Vagina (tissue), 2 donors: Measurements from ENCODE around the gene GFAP. TPM values are rescaled to one million over a fixed set of nuclear protein-coding genes. Genes with fewer than 3 reads are reported as not detected.

Source experiments
- DNase-seq, 2 donors: peaks; one replicate each; pipeline ENCODE4 v3.0.0-alpha.2; 2017; ENCODE audit errors: extremely low spot score in 2 of 2
- H3K27ac ChIP-seq: fragments of 200-600 bp; sonication (generic); one replicate; pipeline ENCODE4 v1.5.1; 2019
- H3K27me3 ChIP-seq: fragments of 200-600 bp; sonication (generic); one replicate; pipeline ENCODE4 v1.5.1; 2019
- H3K36me3 ChIP-seq, 2 donors: fragments of 200-600 bp; sonication (generic); one replicate each; pipeline ENCODE4 v1.5.1; 2017 to 2019
- H3K4me1 ChIP-seq: fragments of 200-600 bp; sonication (generic); one replicate; pipeline ENCODE4 v1.5.1; 2019
- H3K4me3 ChIP-seq, 2 donors: fragments of 200-600 bp; sonication (generic); 1 replicate in 1 of 2; 2 replicates in 1 of 2; pipeline ENCODE4 v1.5.1; 2016 to 2019
- H3K9me3 ChIP-seq: fragments of 200-600 bp; sonication (generic); one replicate; pipeline ENCODE4 v1.5.1; 2019
- CTCF ChIP-seq, 3 experiments: fragments of 450-650 bp in 2 of 3; fragments of 200-600 bp in 1 of 3; sonication (generic) in 1 of 3; IDR thresholded peaks; one replicate each; pipeline ENCODE4 v1.5.1; 2017 to 2019; ENCODE audit warnings: antibody characterized with exemption in 3 of 3, mild to moderate bottlenecking in 2 of 3, moderate library complexity in 2 of 3
- POLR2A ChIP-seq, 2 donors: fragments of 450-650 bp; IDR thresholded peaks; one replicate each; pipeline ENCODE4 v1.6.1; 2017; ENCODE audit warnings: antibody characterized with exemption in 2 of 2, mild to moderate bottlenecking in 2 of 2, moderate library complexity in 2 of 2
- POLR2AphosphoS5 ChIP-seq, 2 donors: sonication (generic); formaldehyde crosslinking; IDR thresholded peaks; one replicate each; pipeline ENCODE4 v1.9.0; 2017; ENCODE audit warnings: antibody characterized with exemption in 2 of 2, mild to moderate bottlenecking in 2 of 2, low read depth in 1 of 2; ENCODE audit not compliant: insufficient read depth in 1 of 2
- intact Hi-C: fragments of 100-400 bp; cut with DNase I; formaldehyde crosslinking; loops from one replicate; pipeline ENCODE4 v1.15.1; 2023
- total RNA-seq: library from RNA; depleted of rRNA; stranded (reverse); fragments of >200 nt; gene quantifications from one replicate; pipeline ENCODE4 v1.2.3, GENCODE V29; 2016

GFAP gene
- total RNA-seq, 1 donor from 2014 or later = not detected

GRCh38 chr17:44881145-44881544 is 34.2 kb downstream of the GFAP start:
- Histone ChIP-seq H3K27ac (no peak overlapping the region), H3K4me3 (no peak overlapping the region), H3K27me3 (no peaks in the 10 kb centered on the region), H3K9me3 (no peaks in the 10 kb centered on the region), H3K4me1 (no peaks in the 10 kb centered on the region), H3K36me3 (peaks cover 0 to 85% of the 10 kb centered on the region in 2 donors)
- intact Hi-C loops = no loop called here
- no peak for DNase-seq
- TF ChIP-seq CTCF (IDR thresholded peaks at IDR 0.05) = no peak
- TF ChIP-seq POLR2A (IDR thresholded peaks at IDR 0.05) = no peak
- TF ChIP-seq POLR2AphosphoS5 (IDR thresholded peaks at IDR 0.05; ENCODE audit: insufficient read depth in 1 of 2, low read depth in 1 of 2) = no peak

GRCh38 chr17:44880062-44880461 is 35.2 kb downstream of the GFAP start:
- no peak for DNase-seq
- Histone ChIP-seq H3K4me3 (no peak overlapping the region), H3K36me3 (peaks cover 0 to 85% of the 10 kb centered on the region in 2 donors), H3K27ac (no peak overlapping the region), H3K27me3 (no peaks in the 10 kb centered on the region), H3K4me1 (no peaks in the 10 kb centered on the region), H3K9me3 (no peaks in the 10 kb centered on the region)
- intact Hi-C loops = no loop called here
- TF ChIP-seq POLR2AphosphoS5 (IDR thresholded peaks at IDR 0.05; ENCODE audit: insufficient read depth in 1 of 2, low read depth in 1 of 2) (no peak), POLR2A (IDR thresholded peaks at IDR 0.05) (no peak), CTCF (IDR thresholded peaks at IDR 0.05) (no peak)

DNA sequence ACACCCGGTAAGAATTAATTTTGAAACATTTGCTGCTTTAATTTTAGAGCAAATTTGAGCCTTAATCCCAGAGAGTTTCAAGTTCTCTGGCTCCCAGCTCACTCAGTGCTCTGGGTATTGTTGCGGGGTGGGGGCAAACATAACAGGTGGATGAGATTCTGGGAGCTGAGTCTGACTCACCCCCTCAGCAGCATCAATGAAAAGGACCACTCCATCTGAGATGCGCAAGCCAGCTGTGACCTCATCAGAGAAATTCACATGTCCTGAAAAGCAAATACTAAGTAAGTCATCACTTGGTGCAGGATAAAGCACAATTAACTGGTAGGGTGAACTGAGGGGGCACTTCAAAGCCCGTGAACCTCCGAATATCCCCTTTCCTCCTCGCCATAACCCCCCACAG is 35.9 kb downstream of the GFAP start:
- no peak for DNase-seq

GRCh38 chr17:44878627-44879221 is 36.6 kb downstream of the GFAP start:
- Histone ChIP-seq H3K4me1 (no peaks in the 10 kb centered on the region), H3K9me3 (no peaks in the 10 kb centered on the region), H3K27me3 (no peaks in the 10 kb centered on the region), H3K4me3 (no peak overlapping the region), H3K27ac (no peak overlapping the region), H3K36me3 (peaks cover 0 to 86% of the 10 kb centered on the region in 2 donors)
- TF ChIP-seq POLR2A (IDR thresholded peaks at IDR 0.05) (no peak), CTCF (IDR thresholded peaks at IDR 0.05) (peak in 1 of 3 experiments; percentile 28)
- DNase-seq = no peak
- intact Hi-C loops = no loop called here

More for the DNA sequence above, 35.9 kb downstream of the GFAP start:
- H3K36me3 ChIP-seq = peaks cover 0 to 85% of the 10 kb centered on the region in 2 donors
- no peak overlapping the region for H3K4me3 ChIP-seq
- intact Hi-C loops = no loop called here
- no peak for TF ChIP-seq POLR2A (IDR thresholded peaks at IDR 0.05)
- no peak for TF ChIP-seq CTCF (IDR thresholded peaks at IDR 0.05)
- TF ChIP-seq POLR2AphosphoS5 (IDR thresholded peaks at IDR 0.05; ENCODE audit: insufficient read depth in 1 of 2, low read depth in 1 of 2) = no peak
- no peaks in the 10 kb centered on the region for H3K4me1 ChIP-seq
- H3K27ac ChIP-seq = no peak overlapping the region
- H3K9me3 ChIP-seq = no peaks in the 10 kb centered on the region
- no peaks in the 10 kb centered on the region for H3K27me3 ChIP-seq

DNA sequence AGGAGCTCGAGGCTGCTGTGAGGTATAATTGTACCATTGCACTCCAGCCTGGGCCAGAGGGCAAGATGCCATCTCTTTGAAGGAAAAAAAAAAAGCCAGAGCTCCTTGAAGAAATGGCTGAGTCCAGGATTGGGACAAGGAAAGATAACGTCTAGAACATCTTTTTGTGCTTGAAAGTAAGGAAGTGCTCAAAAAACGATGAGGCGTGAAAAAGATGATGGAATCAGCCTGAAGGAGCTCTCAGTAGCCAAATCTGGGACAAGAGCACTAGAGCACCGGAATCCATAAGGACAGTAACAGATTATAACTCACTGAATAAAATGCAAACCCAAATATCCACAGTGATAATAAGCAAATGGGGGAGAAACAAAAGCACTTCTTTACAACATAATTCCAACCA is 38.2 kb downstream of the GFAP start:
- Histone ChIP-seq H3K36me3 (peaks cover 0 to 82% of the 10 kb centered on the region in 2 donors), H3K27ac (no peak overlapping the region), H3K27me3 (no peaks in the 10 kb centered on the region), H3K9me3 (no peaks in the 10 kb centered on the region), H3K4me3 (no peak overlapping the region), H3K4me1 (no peaks in the 10 kb centered on the region)
- TF ChIP-seq POLR2AphosphoS5 (IDR thresholded peaks at IDR 0.05; ENCODE audit: insufficient read depth in 1 of 2, low read depth in 1 of 2) = no peak
- no peak for TF ChIP-seq POLR2A (IDR thresholded peaks at IDR 0.05)
- no peak for TF ChIP-seq CTCF (IDR thresholded peaks at IDR 0.05)
- no peak for DNase-seq
- intact Hi-C loops = no loop called here
